ENCODE measurements around the gene LMCD1.

Gene LMCD1

GRCh38 chr3:8595695-8596115, 94.1 kb downstream of the LMCD1 start:
- no peak for DNase-seq (ENCODE audit: low read depth in 1 of 2, low spot score in 1 of 2)
- TF ChIP-seq REST (IDR thresholded peaks at IDR 0.05; ENCODE audit: insufficient replicate concordance, low read depth) (no peak), POLR2AphosphoS5 (IDR thresholded peaks at IDR 0.05; ENCODE audit: low read depth) (no peak), SPI1 (IDR thresholded peaks at IDR 0.05; ENCODE audit: borderline replicate concordance, low read depth) (no peak), GABPA (IDR thresholded peaks at IDR 0.05; ENCODE audit: low read depth) (no peak)
- TF ChIP-seq, protein P1, sequence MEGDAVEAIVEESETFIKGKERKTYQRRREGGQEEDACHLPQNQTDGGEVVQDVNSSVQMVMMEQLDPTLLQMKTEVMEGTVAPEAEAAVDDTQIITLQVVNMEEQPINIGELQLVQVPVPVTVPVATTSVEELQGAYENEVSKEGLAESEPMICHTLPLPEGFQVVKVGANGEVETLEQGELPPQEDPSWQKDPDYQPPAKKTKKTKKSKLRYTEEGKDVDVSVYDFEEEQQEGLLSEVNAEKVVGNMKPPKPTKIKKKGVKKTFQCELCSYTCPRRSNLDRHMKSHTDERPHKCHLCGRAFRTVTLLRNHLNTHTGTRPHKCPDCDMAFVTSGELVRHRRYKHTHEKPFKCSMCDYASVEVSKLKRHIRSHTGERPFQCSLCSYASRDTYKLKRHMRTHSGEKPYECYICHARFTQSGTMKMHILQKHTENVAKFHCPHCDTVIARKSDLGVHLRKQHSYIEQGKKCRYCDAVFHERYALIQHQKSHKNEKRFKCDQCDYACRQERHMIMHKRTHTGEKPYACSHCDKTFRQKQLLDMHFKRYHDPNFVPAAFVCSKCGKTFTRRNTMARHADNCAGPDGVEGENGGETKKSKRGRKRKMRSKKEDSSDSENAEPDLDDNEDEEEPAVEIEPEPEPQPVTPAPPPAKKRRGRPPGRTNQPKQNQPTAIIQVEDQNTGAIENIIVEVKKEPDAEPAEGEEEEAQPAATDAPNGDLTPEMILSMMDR (IDR thresholded peaks at IDR 0.05; ENCODE audit: insufficient read depth, low read length): no peak
- Histone ChIP-seq H3K27me3 (ENCODE audit: insufficient read depth, poor library complexity, severe bottlenecking) (no peaks in the 10 kb centered on the region), H3K27ac (replicated peaks) (no peak overlapping the region), H3K4me3 (replicated peaks; ENCODE audit: insufficient read depth, low read length) (no peak overlapping the region)

GRCh38 chr3:8596321-8597218, 94.9 kb downstream of the LMCD1 start:
- TF ChIP-seq REST (IDR thresholded peaks at IDR 0.05; ENCODE audit: insufficient replicate concordance, low read depth) (no peak), SPI1 (IDR thresholded peaks at IDR 0.05; ENCODE audit: borderline replicate concordance, low read depth) (no peak), GABPA (IDR thresholded peaks at IDR 0.05; ENCODE audit: low read depth) (no peak), POLR2AphosphoS5 (IDR thresholded peaks at IDR 0.05; ENCODE audit: low read depth) (no peak)
- TF ChIP-seq, protein P1 (IDR thresholded peaks at IDR 0.05; ENCODE audit: insufficient read depth, low read length): no peak
- H3K27me3 ChIP-seq (ENCODE audit: insufficient read depth, poor library complexity, severe bottlenecking): no peaks in the 10 kb centered on the region
- H3K4me3 ChIP-seq (replicated peaks; ENCODE audit: insufficient read depth, low read length): no peak overlapping the region
- DNase-seq (ENCODE audit: low read depth in 1 of 2, low spot score in 1 of 2): no peak
- H3K27ac ChIP-seq (replicated peaks): no peak overlapping the region

GRCh38 chr3:8597219-8597853, 95.7 kb downstream of the LMCD1 start:
- no peak for TF ChIP-seq GABPA (IDR thresholded peaks at IDR 0.05; ENCODE audit: low read depth)
- TF ChIP-seq, protein P1 (IDR thresholded peaks at IDR 0.05; ENCODE audit: insufficient read depth, low read length): no peak
- no peak for TF ChIP-seq POLR2AphosphoS5 (IDR thresholded peaks at IDR 0.05; ENCODE audit: low read depth)
- no peak for TF ChIP-seq SPI1 (IDR thresholded peaks at IDR 0.05; ENCODE audit: borderline replicate concordance, low read depth)
- TF ChIP-seq REST (IDR thresholded peaks at IDR 0.05; ENCODE audit: insufficient replicate concordance, low read depth): no peak
- H3K27ac ChIP-seq (replicated peaks): no peak overlapping the region
- H3K27me3 ChIP-seq (ENCODE audit: insufficient read depth, poor library complexity, severe bottlenecking): no peaks in the 10 kb centered on the region
- no peak for DNase-seq (ENCODE audit: low read depth in 1 of 2, low spot score in 1 of 2)
- no peak overlapping the region for H3K4me3 ChIP-seq (replicated peaks; ENCODE audit: insufficient read depth, low read length)
